ENCODE data around the gene ENTPD7. TPM values are rescaled to one million over a fixed set of nuclear protein-coding genes. Genes with fewer than 3 reads are reported as not detected.

The ENTPD7 gene
- total and polyA plus RNA-seq, 10 donors, result 0.48 to 17.5 (median 11.8) TPM

DNA sequence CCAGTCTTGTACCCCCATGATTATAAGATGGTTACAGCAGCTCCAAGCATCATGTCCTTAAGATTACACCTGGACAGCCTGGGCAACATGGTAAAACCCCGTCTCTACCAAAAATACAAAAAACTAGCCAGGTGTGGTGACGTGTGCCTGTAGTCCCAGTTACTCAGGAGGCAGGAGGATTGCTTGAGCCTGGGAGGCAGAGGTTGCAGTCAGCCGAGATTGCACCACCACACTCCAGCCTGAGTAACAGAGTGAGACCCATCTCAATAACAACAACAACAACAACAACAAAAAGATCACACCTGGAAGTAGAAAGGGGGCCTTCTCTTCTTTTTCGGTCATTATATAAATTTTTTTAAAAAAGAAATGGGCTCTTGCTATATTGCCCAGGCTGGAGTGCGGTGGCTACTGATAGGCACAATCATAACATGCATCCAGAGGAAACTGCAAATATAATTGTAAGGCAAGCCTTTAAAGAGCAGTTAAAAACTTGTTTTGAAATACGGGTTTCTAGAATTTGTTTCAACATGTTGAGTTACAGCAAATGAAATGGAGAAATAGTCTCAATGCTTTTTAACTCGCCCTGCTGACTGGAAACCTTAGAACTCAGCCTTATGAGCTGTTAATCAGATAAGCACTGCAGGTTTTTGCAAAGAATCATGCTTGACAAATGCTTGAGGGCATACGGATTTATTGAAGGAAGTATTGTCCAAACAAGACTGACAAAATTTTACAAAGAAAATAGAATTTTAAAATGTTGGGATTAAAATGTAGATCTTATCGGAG is 4.7 kb upstream of the ENTPD7 start:
- H3K36me3 ChIP-seq, result no peaks in the 10 kb centered on the region
- DNase-seq, result no peak
- no peak overlapping the region for H3K4me3 ChIP-seq
- 61 to 86% (median 76%) methylated on average over 9 of the region's 9 CpGs for WGBS, 5 donors
- intact Hi-C loops (cut with DNase I; ENCODE audit: low total_unique reads), result no loop called here
- H3K9me3 ChIP-seq, result no peaks in the 10 kb centered on the region
- H3K27me3 ChIP-seq (replicated peaks in 1 of 7), result peaks cover 0 to 5% (median 0%) of the 10 kb centered on the region in 7 donors
- TF ChIP-seq POLR2AphosphoS5 (IDR thresholded peaks at IDR 0.05) (no peak), POLR2A (IDR thresholded peaks at IDR 0.05) (no peak)
- TF ChIP-seq, protein P1, sequence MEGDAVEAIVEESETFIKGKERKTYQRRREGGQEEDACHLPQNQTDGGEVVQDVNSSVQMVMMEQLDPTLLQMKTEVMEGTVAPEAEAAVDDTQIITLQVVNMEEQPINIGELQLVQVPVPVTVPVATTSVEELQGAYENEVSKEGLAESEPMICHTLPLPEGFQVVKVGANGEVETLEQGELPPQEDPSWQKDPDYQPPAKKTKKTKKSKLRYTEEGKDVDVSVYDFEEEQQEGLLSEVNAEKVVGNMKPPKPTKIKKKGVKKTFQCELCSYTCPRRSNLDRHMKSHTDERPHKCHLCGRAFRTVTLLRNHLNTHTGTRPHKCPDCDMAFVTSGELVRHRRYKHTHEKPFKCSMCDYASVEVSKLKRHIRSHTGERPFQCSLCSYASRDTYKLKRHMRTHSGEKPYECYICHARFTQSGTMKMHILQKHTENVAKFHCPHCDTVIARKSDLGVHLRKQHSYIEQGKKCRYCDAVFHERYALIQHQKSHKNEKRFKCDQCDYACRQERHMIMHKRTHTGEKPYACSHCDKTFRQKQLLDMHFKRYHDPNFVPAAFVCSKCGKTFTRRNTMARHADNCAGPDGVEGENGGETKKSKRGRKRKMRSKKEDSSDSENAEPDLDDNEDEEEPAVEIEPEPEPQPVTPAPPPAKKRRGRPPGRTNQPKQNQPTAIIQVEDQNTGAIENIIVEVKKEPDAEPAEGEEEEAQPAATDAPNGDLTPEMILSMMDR (IDR thresholded peaks at IDR 0.05 in 8 of 11, conservative IDR thresholded peaks at IDR 0.05 in 3 of 11), result no peak
- H3K4me1 ChIP-seq, result peaks cover 0 to 38% (median 12%) of the 10 kb centered on the region in 6 donors
- peak overlapping the region in 6 of 8 donors; percentile 17 to 86 (median 74) for H3K27ac ChIP-seq

DNA sequence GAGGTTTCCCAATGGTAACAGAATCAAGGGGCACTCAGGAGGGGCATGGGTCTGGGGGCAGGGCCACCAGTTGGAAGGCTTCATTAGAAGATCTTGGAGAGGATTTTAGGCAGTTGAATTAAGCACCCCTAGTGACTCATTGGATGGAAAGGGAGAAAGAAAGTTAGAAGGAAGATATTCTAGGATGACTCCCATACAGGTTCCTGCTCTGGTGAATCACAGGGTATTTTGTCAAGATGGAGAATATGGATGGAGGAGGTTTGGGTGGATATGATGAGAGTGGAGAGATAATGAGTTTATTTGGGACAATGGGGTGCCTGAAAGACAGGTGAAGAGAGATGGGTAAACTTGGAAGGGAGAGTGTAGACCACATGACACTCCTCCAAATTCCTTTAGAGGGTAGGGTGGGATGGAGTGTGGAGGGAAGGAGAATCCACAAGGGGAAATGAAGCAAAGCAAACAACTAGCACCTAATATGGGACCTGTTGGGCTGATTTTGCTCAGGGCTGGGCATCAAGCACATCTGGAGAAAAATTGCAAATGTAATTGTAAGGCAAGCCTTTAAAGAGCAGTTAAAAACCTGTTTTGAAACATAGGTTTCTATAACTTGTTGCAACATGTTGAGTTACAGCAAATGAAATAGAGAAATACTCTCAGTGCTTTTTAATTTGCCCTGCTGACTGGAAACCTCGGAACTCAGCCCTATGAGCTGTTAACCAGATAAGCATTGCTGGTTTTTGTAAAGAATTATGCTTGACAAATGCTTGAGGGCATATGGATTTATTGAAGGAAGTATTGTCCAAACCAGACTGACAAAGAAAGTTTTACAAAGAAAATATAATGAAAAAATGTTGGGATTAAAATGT is 2.9 kb upstream of the ENTPD7 start:
- Histone ChIP-seq H3K36me3 (peaks cover 0 to 2% (median 0%) of the 10 kb centered on the region in 6 donors), H3K4me1 (peaks cover 4 to 56% (median 26%) of the 10 kb centered on the region in 6 donors), H3K4me3 (no peak overlapping the region), H3K9me3 (no peaks in the 10 kb centered on the region), H3K27me3 (replicated peaks in 1 of 7) (no peaks in the 10 kb centered on the region), H3K27ac (peak overlapping the region in 7 of 8 donors; percentile 3 to 86 (median 72))
- 0 to 52% (median 1%) methylated on average over 1 of the region's 1 CpG for WGBS, 5 donors
- intact Hi-C loops (cut with DNase I; ENCODE audit: low total_unique reads), result no loop called here
- DNase-seq, result no peak
- TF ChIP-seq POLR2AphosphoS5 (IDR thresholded peaks at IDR 0.05), result no peak
- TF ChIP-seq POLR2A (IDR thresholded peaks at IDR 0.05), result no peak
- TF ChIP-seq, protein P1 (IDR thresholded peaks at IDR 0.05 in 8 of 11, conservative IDR thresholded peaks at IDR 0.05 in 3 of 11), result no peak

DNA sequence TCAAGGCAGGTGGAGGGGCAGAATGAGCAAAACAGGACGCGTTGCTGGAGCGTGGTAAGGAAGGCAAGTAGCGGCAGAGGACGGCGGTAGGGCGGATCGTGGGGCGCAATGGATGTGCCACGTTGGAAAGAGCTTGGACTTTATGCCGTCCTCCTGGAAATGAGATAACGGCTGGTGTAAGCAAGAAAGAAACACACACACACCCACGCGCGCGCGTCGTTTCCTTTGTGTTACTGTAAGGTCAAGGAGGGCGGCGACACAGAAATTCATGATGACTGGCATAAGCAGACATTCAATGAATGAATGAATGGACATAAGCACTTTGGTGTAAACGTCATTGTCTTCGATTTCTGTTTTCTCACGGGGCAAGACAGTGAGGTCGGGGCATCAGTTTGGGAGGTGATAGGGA is 683 bp upstream of the ENTPD7 start:
- TF ChIP-seq POLR2A (IDR thresholded peaks at IDR 0.05) (no peak), POLR2AphosphoS5 (IDR thresholded peaks at IDR 0.05) (no peak)
- TF ChIP-seq, protein P1 (IDR thresholded peaks at IDR 0.05 in 8 of 11, conservative IDR thresholded peaks at IDR 0.05 in 3 of 11), result no peak
- peak overlapping the region; percentile 27 to 86 (median 68) for H3K27ac ChIP-seq

More for the DNA sequence above, 683 bp upstream of the ENTPD7 start:
- Histone ChIP-seq H3K27me3 (replicated peaks in 1 of 7) (no peaks in the 10 kb centered on the region), H3K36me3 (peaks cover 0 to 13% (median 3%) of the 10 kb centered on the region in 6 donors), H3K9me3 (no peaks in the 10 kb centered on the region), H3K4me3 (peak overlapping the region; percentile 56 to 98 (median 86)), H3K4me1 (peaks cover 4 to 73% (median 29%) of the 10 kb centered on the region in 6 donors)
- intact Hi-C loops (cut with DNase I; ENCODE audit: low total_unique reads), result no loop called here
- DNase-seq, result peak; percentile 90
- WGBS, 5 donors, result 11 to 41% (median 13%) methylated on average over 24 of the region's 24 CpGs
